DOHH2 (cell line): Measurements from ENCODE around the gene ZNF804B.

Source experiments
- CTCF ChIP-seq: fragments of 200-600 bp; sonication (generic); IDR thresholded peaks from one replicate; pipeline ENCODE4 v1.5.1; 2014; ENCODE audit warnings: antibody characterized with exemption, mild to moderate bottlenecking, low read depth, low read length; ENCODE audit not compliant: poor library complexity, severe bottlenecking
- EZH2phosphoT487 ChIP-seq: fragments of 200-600 bp; sonication (generic); IDR thresholded peaks from 2 replicates; pipeline ENCODE4 v1.6.1; 2017; ENCODE audit warnings: borderline replicate concordance, mild to moderate bottlenecking, antibody characterized with exemption, low read length, moderate library complexity, mixed read lengths

DNA sequence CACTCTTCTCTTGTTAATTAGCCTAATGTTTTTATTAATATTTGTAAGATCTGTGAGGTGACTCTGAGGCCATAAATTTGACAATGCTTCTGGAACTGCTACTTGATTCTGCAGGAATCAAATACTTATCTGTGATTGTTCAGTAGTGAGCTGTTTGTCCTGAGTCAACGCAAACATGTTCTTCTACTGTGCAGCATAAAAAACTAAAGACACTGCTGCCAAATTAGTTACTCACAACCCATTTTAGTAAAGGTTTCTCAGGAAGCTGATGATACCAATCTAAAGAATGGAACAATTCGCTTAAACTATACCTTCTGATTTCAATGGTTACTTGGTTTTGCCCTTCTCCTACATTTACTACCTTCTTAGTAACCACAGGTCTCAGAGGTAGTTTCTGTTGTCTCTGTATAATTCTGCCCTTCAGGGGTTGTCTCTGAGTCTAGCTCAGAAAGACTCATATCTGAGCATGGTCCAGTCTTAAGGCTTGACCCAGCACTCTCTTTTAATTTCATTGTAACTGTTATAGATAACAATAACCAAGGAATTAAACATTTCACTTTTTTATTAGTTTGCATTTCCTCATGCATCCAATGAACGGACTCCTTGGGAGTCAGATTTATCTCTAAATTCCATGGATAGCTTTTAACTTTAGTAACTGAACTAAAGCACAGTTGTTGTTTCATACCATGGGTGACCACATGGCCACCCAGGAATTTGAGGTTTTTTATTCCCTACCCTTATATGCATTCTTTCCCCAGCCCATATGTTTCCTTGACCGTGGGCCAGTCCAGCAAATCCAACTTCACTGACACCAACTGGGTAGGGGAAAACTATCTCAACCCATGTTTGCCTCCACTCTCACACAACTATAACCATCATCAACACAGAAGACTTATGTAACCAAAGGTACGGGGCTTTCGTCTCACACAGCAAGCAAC lies 345.5 kb downstream of the ZNF804B start:
- TF ChIP-seq CTCF (no peak), EZH2phosphoT487 (no peak)
